H1 (cell line): Measurements from ENCODE around the gene KCNMB2. TPM values are rescaled to one million over a fixed set of nuclear protein-coding genes. Genes with fewer than 3 reads are reported as not detected.

Experiments
- CTCF ChIA-PET: fragments of 300-600 bp; sonication (Branson Sonifier 250); formaldehyde crosslinking; loops from one replicate; lab custom pipeline; 2021; ENCODE audit not compliant: partially characterized antibody; lab: Charles Lee
- POLR2A ChIA-PET: fragments of 300-600 bp; sonication (Branson Sonifier 250); formaldehyde crosslinking; loops from one replicate; lab custom pipeline; 2021; ENCODE audit warnings: inconsistent platforms; ENCODE audit not compliant: partially characterized antibody; lab: Charles Lee
- DNase-seq, 2 experiments: peaks; one replicate each; pipeline versions ENCODE4 v3.0.0 to v3.0.0-alpha.2; 2010 to 2022; ENCODE audit warnings: low spot score in 2 of 2, low read depth in 1 of 2, mixed read lengths in 1 of 2
- FAIRE-seq: peaks from 2 replicates; lab custom pipeline; 2011; peaks lifted over from hg19 to GRCh38; lab: Jason Lieb, UNC
- H2AFZ ChIP-seq: 2 replicates; pipeline ENCODE4 v1.8.1; 2012; ENCODE audit warnings: low read length, inconsistent platforms
- H2AK5ac ChIP-seq: 2 replicates; pipeline ENCODE4 v1.6.1; 2013; ENCODE audit warnings: low read depth, low read length
- H2BK120ac ChIP-seq: replicated peaks from 2 replicates; pipeline ENCODE3; 2013; ENCODE audit warnings: low read depth, low read length, inconsistent platforms
- H2BK12ac ChIP-seq: 2 replicates; pipeline ENCODE4 v1.6.1; 2013; ENCODE audit warnings: low read depth, low read length
- H2BK15ac ChIP-seq: 2 replicates; pipeline ENCODE4 v1.6.1; 2013; ENCODE audit warnings: low read length
- H2BK20ac ChIP-seq: 2 replicates; pipeline ENCODE4 v1.6.1; 2013; ENCODE audit warnings: low read length
- H2BK5ac ChIP-seq: 2 replicates; pipeline ENCODE4 v1.6.1; 2013; ENCODE audit warnings: low read depth, low read length
- H3K14ac ChIP-seq: 2 replicates; pipeline ENCODE4 v1.6.1; 2013; ENCODE audit warnings: inconsistent platforms; ENCODE audit not compliant: insufficient read length
- H3K18ac ChIP-seq: 2 replicates; pipeline ENCODE4 v1.6.1; 2013; ENCODE audit warnings: low read length; ENCODE audit errors: extremely low read depth
- H3K23ac ChIP-seq: 2 replicates; pipeline ENCODE4 v1.6.1; 2013; ENCODE audit warnings: inconsistent platforms; ENCODE audit not compliant: insufficient read length
- H3K23me2 ChIP-seq: 2 replicates; pipeline ENCODE4 v1.6.1; 2013; ENCODE audit warnings: low read depth, low read length
- H3K27ac ChIP-seq: 2 replicates; pipeline ENCODE4 v1.6.1; 2011; ENCODE audit warnings: low read depth, low read length, inconsistent platforms
- H3K27me3 ChIP-seq, 4 experiments: replicated peaks in 1 of 4; 1 replicate in 1 of 4; 2 replicates in 3 of 4; pipeline versions ENCODE4 v1.6.1 to v1.8.1; 2011 to 2013; ENCODE audit warnings: low read length in 3 of 4, mild to moderate bottlenecking in 3 of 4, inconsistent platforms in 2 of 4, mixed read lengths in 2 of 4, moderate library complexity in 1 of 4; ENCODE audit not compliant: control insufficient read depth in 3 of 4, insufficient read depth in 3 of 4; ENCODE audit errors: extremely low read depth in 1 of 4
- H3K36me3 ChIP-seq, 4 experiments: 2 replicates each; pipeline versions ENCODE4 v1.6.1 to v1.8.1; 2011 to 2013; ENCODE audit warnings: mild to moderate bottlenecking in 4 of 4, low read length in 3 of 4, moderate library complexity in 2 of 4, control low read depth in 1 of 4, inconsistent platforms in 1 of 4; ENCODE audit not compliant: insufficient read depth in 4 of 4, control insufficient read depth in 2 of 4
- H3K4ac ChIP-seq: replicated peaks from 2 replicates; pipeline ENCODE3; 2013; ENCODE audit warnings: low read length, low read depth, mixed read lengths, inconsistent platforms; ENCODE audit not compliant: insufficient read length
- H3K4me1 ChIP-seq, 4 experiments: replicated peaks in 1 of 4; 1 replicate in 1 of 4; 2 replicates in 3 of 4; pipeline versions ENCODE4 v1.6.1 to v1.8.1; 2011 to 2013; ENCODE audit warnings: low read length in 3 of 4, inconsistent platforms in 2 of 4, mixed read lengths in 1 of 4; ENCODE audit not compliant: insufficient read depth in 4 of 4, control insufficient read depth in 3 of 4
- H3K4me2 ChIP-seq, 2 experiments: 2 replicates each; pipeline versions ENCODE4 v1.6.1 to v1.8.1; 2011 to 2013; ENCODE audit warnings: low read depth in 2 of 2, low read length in 2 of 2, control low read depth in 1 of 2, inconsistent platforms in 1 of 2, mild to moderate bottlenecking in 1 of 2; ENCODE audit not compliant: insufficient read depth in 1 of 2
- H3K4me3 ChIP-seq, 4 experiments: fragments of 200-600, 300-600 bp in 1 of 4; sonication (generic), shearing (Covaris generic), sonication (Bioruptor Twin) in 1 of 4; 2 replicates each; pipeline versions ENCODE4 v1.5.1 to v1.8.1; 2011 to 2016; ENCODE audit warnings: low read length in 4 of 4, low read depth in 3 of 4, control low read depth in 2 of 4, inconsistent platforms in 2 of 4, mild to moderate bottlenecking in 2 of 4, mixed read lengths in 1 of 4, moderate library complexity in 1 of 4; ENCODE audit not compliant: insufficient read depth in 2 of 4; ENCODE audit errors: extremely low read depth in 1 of 4
- H3K56ac ChIP-seq: replicated peaks from 2 replicates; pipeline ENCODE3; 2013; ENCODE audit warnings: low read depth, mild to moderate bottlenecking, mixed read lengths, low read length, inconsistent platforms; ENCODE audit not compliant: insufficient read length
- H3K79me1 ChIP-seq: 2 replicates; pipeline ENCODE4 v1.6.1; 2013; ENCODE audit warnings: low read depth, low read length, control low read depth
- H3K79me2 ChIP-seq, 2 experiments: 2 replicates each; pipeline versions ENCODE4 v1.6.1 to v1.8.1; 2012 to 2013; ENCODE audit warnings: low read length in 2 of 2, mild to moderate bottlenecking in 2 of 2, inconsistent platforms in 1 of 2; ENCODE audit not compliant: insufficient read depth in 2 of 2, control insufficient read depth in 1 of 2
- H3K9ac ChIP-seq, 4 experiments: replicated peaks in 1 of 4; 1 replicate in 1 of 4; 2 replicates in 3 of 4; pipeline versions ENCODE4 v1.6.1 to v1.8.1; 2011 to 2013; ENCODE audit warnings: low read depth in 3 of 4, low read length in 3 of 4, control low read depth in 2 of 4, mild to moderate bottlenecking in 2 of 4, moderate library complexity in 2 of 4, inconsistent platforms in 1 of 4; ENCODE audit errors: extremely low read depth in 1 of 4
- H3K9me3 ChIP-seq, 2 experiments: 2 replicates each; pipeline versions ENCODE4 v1.6.1 to v1.8.1; 2012 to 2013; ENCODE audit warnings: mild to moderate bottlenecking in 2 of 2, moderate library complexity in 2 of 2, control low read depth in 1 of 2, inconsistent platforms in 1 of 2, low read depth in 1 of 2, low read length in 1 of 2, mixed read lengths in 1 of 2; ENCODE audit not compliant: insufficient read depth in 2 of 2
- H4K20me1 ChIP-seq, 2 experiments: replicated peaks in 1 of 2; 2 replicates each; pipeline versions ENCODE3 to v1.8.1; 2011 to 2013; ENCODE audit warnings: inconsistent platforms in 2 of 2, low read length in 2 of 2, mild to moderate bottlenecking in 1 of 2; ENCODE audit not compliant: insufficient read depth in 2 of 2, control insufficient read depth in 1 of 2
- H4K5ac ChIP-seq: 2 replicates; pipeline ENCODE4 v1.6.1; 2013; ENCODE audit warnings: low read length, low read depth, mixed read lengths, inconsistent platforms; ENCODE audit not compliant: insufficient read length
- H4K8ac ChIP-seq: 2 replicates; pipeline ENCODE4 v1.8.0; 2013; ENCODE audit warnings: mild to moderate bottlenecking, moderate library complexity, low read length, inconsistent platforms; ENCODE audit not compliant: insufficient read depth; ENCODE audit errors: extremely low read depth
- H4K91ac ChIP-seq: replicated peaks from 2 replicates; pipeline ENCODE3; 2013; ENCODE audit warnings: low read length, mixed read lengths, inconsistent platforms; ENCODE audit not compliant: insufficient read length
- BACH1 ChIP-seq: IDR thresholded peaks from 2 replicates; pipeline ENCODE4 v1.6.1; 2012; ENCODE audit warnings: low read length, improper control_type of control experiment
- CBX5 ChIP-seq: fragments of 300-800, 300-1000 bp; sonication (generic); IDR thresholded peaks from 2 replicates; pipeline ENCODE4 v1.7.1; 2016; ENCODE audit warnings: antibody characterized with exemption, low read length, low read depth
- CHD1 ChIP-seq: IDR thresholded peaks from 2 replicates; pipeline ENCODE4 v1.6.1; 2012; ENCODE audit warnings: low read depth, low read length, improper control_type of control experiment
- EP300 ChIP-seq, 2 experiments: IDR thresholded peaks; 1 replicate in 1 of 2; 2 replicates in 1 of 2; pipeline ENCODE4 v1.6.1; 2011 to 2012; ENCODE audit warnings: low read depth in 2 of 2, low read length in 2 of 2, mild to moderate bottlenecking in 2 of 2, borderline replicate concordance in 1 of 2, inconsistent platforms in 1 of 2, moderate library complexity in 1 of 2
- HDAC2 ChIP-seq, 2 experiments: fragments of 300-600 bp in 1 of 2; sonication (generic) in 1 of 2; IDR thresholded peaks; 2 replicates each; pipeline ENCODE4 v1.6.1; 2011 to 2012; ENCODE audit warnings: low read depth in 2 of 2, low read length in 2 of 2, mild to moderate bottlenecking in 2 of 2, moderate library complexity in 2 of 2, borderline replicate concordance in 1 of 2, inconsistent platforms in 1 of 2
- NANOG ChIP-seq: IDR thresholded peaks from 2 replicates; pipeline ENCODE4 v1.6.1; 2011; ENCODE audit warnings: low read length, low read depth, mild to moderate bottlenecking, inconsistent platforms; ENCODE audit not compliant: insufficient read depth, poor library complexity, severe bottlenecking
- PHF8 ChIP-seq: fragments of 200-600 bp; sonication (generic); conservative IDR thresholded peaks from 2 replicates; pipeline ENCODE4 v1.7.1; 2012; ENCODE audit warnings: low read depth, mild to moderate bottlenecking, inconsistent platforms, low read length, moderate library complexity
- POLR2A ChIP-seq, 2 experiments: IDR thresholded peaks; 1 replicate in 1 of 2; 2 replicates in 1 of 2; pipeline ENCODE4 v1.6.1; 2011; ENCODE audit warnings: low read depth in 2 of 2, low read length in 2 of 2, mild to moderate bottlenecking in 2 of 2; ENCODE audit errors: control extremely low read depth in 1 of 2
- SP1 ChIP-seq: IDR thresholded peaks from 2 replicates; pipeline ENCODE4 v1.6.1; 2011; ENCODE audit warnings: low read depth, low read length
- SP2 ChIP-seq: IDR thresholded peaks from 2 replicates; pipeline ENCODE4 v1.6.1; 2012; ENCODE audit warnings: mild to moderate bottlenecking, low read length, inconsistent platforms
- TAF1 ChIP-seq: IDR thresholded peaks from 2 replicates; pipeline ENCODE4 v1.6.1; 2011; ENCODE audit warnings: mild to moderate bottlenecking, low read depth, low read length
- WGBS, 2 experiments: shearing (Covaris generic) in 1 of 2; methylation state at CpG; one replicate each; pipeline versions ENCODE4 v1.1.6 to v1.1.7; 2013 to 2015; ENCODE audit warnings: low lambda C conversion rate in 2 of 2, mixed read lengths in 2 of 2, inconsistent platforms in 1 of 2, low coverage in 1 of 2, missing lambda C conversion rate in 1 of 2; ENCODE audit not compliant: insufficient replicate concordance in 2 of 2, insufficient coverage in 1 of 2, insufficient read length in 1 of 2; ENCODE audit errors: extremely low coverage in 1 of 2, missing lambda C conversion rate in 1 of 2; 5-methylcytosine and 5-hydroxymethylcytosine counted together
- polyA plus RNA-seq, 7 experiments: library from polyadenylated mRNA; depleted of rRNA in 3 of 7; stranded (reverse) in 5 of 7; unstranded in 2 of 7; fragments of >200 nt in 5 of 7; fragments of 200-250 nt in 2 of 7; gene quantifications; 1 replicate in 5 of 7; 2 replicates in 1 of 7; 4 replicates in 1 of 7; pipeline versions ENCODE4 v1.2.1 to v1.2.3, GENCODE V29; 2011 to 2013; ENCODE audit warnings: missing spikeins in 2 of 7, mixed read lengths in 2 of 7
- total RNA-seq: library from RNA; stranded (reverse); fragmentation: NEBNext Ultra II Directional; extraction: Animal tissue kit (Norgen Biotek cat#: 25700); gene quantifications from 2 replicates; pipeline ENCODE4 v1.2.1, GENCODE V29; 2021
- TF ChIP-seq, protein P1 (sequence below): IDR thresholded peaks from 2 replicates; pipeline ENCODE4 v1.6.1; 2011; ENCODE audit warnings: low read length, improper control_type of control experiment

The KCNMB2 gene
- total and polyA plus RNA-seq, 2 of the 8 experiments (the other 6 are each of a cell fraction or from before 2014, with no cell fraction given): not detected

DNA sequence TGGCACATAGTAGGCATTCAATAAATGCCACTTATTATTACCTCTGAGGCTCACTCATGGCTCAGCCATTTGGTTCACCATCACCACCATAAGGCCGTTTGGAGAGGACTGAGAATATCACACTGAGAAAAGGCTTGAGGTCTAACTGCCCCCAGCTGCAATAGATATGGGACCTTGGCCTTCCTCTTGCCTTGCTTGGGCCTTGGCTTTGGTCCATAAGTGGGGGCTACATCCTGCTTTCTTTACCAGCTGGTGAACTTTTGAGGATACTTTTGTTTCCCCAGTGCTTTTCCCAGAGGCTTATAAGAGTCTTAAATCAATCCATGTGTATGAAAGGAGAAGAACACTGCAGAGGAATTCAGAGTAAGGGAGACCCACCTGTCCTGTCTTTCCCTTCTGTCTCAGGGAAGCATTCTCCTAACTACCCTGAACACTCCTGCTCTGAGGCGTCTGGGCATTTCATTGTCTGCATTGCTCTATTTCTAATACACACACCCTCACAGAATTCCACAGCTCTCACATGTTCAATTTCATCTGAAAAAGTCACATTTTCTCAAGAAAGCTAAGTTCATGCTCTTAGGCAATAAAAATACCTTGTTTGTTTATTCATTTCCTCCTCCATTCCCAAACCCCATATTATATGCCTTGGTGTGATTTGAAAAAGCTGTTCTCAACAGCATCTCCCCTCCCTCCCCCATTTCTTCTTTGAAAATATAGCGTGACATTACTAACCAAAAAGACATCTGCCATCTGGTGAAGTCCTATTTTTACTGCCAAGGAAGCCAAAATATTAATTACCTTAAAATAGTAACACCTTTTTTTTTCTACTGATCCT lies 22.5 kb upstream of the KCNMB2 start:
- Histone ChIP-seq H4K20me1 (no peaks in the 10 kb centered on the region), H2BK12ac (no peak overlapping the region), H4K91ac (no peak overlapping the region), H4K5ac (no peak overlapping the region), H2BK15ac (no peak overlapping the region), H2AK5ac (no peak overlapping the region), H2BK20ac (no peak overlapping the region), H2BK120ac (no peak overlapping the region), H3K4ac (no peak overlapping the region), H3K27ac (no peak overlapping the region), H3K79me1 (no peaks in the 10 kb centered on the region), H4K8ac (no peak overlapping the region), H2BK5ac (no peak overlapping the region), H3K23ac (no peak overlapping the region), H3K27me3 (no peaks in the 10 kb centered on the region), H3K4me2 (no peak overlapping the region), H3K56ac (no peak overlapping the region), H2AFZ (no peak overlapping the region), H3K9ac (no peak overlapping the region), H3K4me3 (no peak overlapping the region), H3K36me3 (no peaks in the 10 kb centered on the region), H3K23me2 (no peaks in the 10 kb centered on the region), H3K14ac (no peak overlapping the region), H3K18ac (no peak overlapping the region), H3K9me3 (no peaks in the 10 kb centered on the region), H3K4me1 (no peaks in the 10 kb centered on the region), H3K79me2 (no peaks in the 10 kb centered on the region)
- FAIRE-seq (no peak), DNase-seq (no peak)
- POLR2A ChIA-PET: no interaction called here
- CTCF ChIA-PET: interaction anchor here (0.7 kb wide), 1 partner anchor 578 kb away, joined by 3 read pairs; no protein-coding TSS in a partner anchor
- 91% methylated on average over 3 of the region's 3 CpGs; no CpG with 5 or more reads in 1 of the 2 experiments for WGBS, 2 experiments
- TF ChIP-seq BACH1 (no peak), CBX5 (no peak), EP300 (IDR thresholded peaks at IDR 0.05; ENCODE audit: borderline replicate concordance in 1 of 2, low read depth in 2 of 2, low read length in 2 of 2) (no peak), PHF8 (no peak), POLR2A (IDR thresholded peaks at IDR 0.05; ENCODE audit: control extremely low read depth in 1 of 2, low read depth in 2 of 2, low read length in 2 of 2) (no peak), CHD1 (no peak), NANOG (no peak), SP2 (no peak), TAF1 (no peak), HDAC2 (IDR thresholded peaks at IDR 0.05; ENCODE audit: borderline replicate concordance in 1 of 2, low read depth in 2 of 2, low read length in 2 of 2) (no peak), SP1 (no peak)
- TF ChIP-seq, protein P1, sequence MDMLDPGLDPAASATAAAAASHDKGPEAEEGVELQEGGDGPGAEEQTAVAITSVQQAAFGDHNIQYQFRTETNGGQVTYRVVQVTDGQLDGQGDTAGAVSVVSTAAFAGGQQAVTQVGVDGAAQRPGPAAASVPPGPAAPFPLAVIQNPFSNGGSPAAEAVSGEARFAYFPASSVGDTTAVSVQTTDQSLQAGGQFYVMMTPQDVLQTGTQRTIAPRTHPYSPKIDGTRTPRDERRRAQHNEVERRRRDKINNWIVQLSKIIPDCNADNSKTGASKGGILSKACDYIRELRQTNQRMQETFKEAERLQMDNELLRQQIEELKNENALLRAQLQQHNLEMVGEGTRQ: no peak
